ENCODE measurements around the gene GRHPR.
A peak's percentile ranks its signal among the peaks of the same experiment; 100 is the strongest.

Gene GRHPR

GRCh38 chr9:37399336-37399735 is 23.2 kb upstream of the GRHPR start:
- no peak for DNase-seq

- no peak for DNase-seq
These were observed 17.9 kb upstream of the GRHPR start for GRCh38 chr9:37404590-37404989.

GRCh38 chr9:37405350-37405749 is 17.1 kb upstream of the GRHPR start:
- no peak for DNase-seq

GRCh38 chr9:37405764-37406380 is 16.6 kb upstream of the GRHPR start:
- DNase-seq, result no peak

GRCh38 chr9:37406603-37407401 is 15.7 kb upstream of the GRHPR start:
- no peak for DNase-seq

GRCh38 chr9:37407468-37407867 is 15.0 kb upstream of the GRHPR start:
- DNase-seq, result no peak

GRCh38 chr9:37408933-37409710 is 13.4 kb upstream of the GRHPR start:
- DNase-seq, result peak; percentile 54

GRCh38 chr9:37410354-37410861 is 12.1 kb upstream of the GRHPR start:
- no peak for DNase-seq

GRCh38 chr9:37410969-37411785 is 11.3 kb upstream of the GRHPR start:
- DNase-seq, result no peak

GRCh38 chr9:37412431-37413151 is 9.9 kb upstream of the GRHPR start:
- no peak for DNase-seq

- no peak for DNase-seq
These were observed 9.2 kb upstream of the GRHPR start for GRCh38 chr9:37413311-37413710.

- no peak for DNase-seq
These were observed 8.0 kb upstream of the GRHPR start for GRCh38 chr9:37414503-37414943.

GRCh38 chr9:37415011-37415719 is 7.3 kb upstream of the GRHPR start:
- DNase-seq, result peak; percentile 74

- DNase-seq, result no peak
These were observed 5.2 kb upstream of the GRHPR start for GRCh38 chr9:37417252-37417803.

- DNase-seq, result no peak
These were observed 4.5 kb upstream of the GRHPR start for GRCh38 chr9:37417857-37418618.

GRCh38 chr9:37419204-37419603 is 3.3 kb upstream of the GRHPR start:
- DNase-seq, result no peak

GRCh38 chr9:37420271-37421215 is 2.0 kb upstream of the GRHPR start:
- DNase-seq, result no peak

- no peak for DNase-seq
These were observed 595 bp upstream of the GRHPR start for GRCh38 chr9:37421914-37422288.

GRCh38 chr9:37423508-37423907 is 1.0 kb downstream of the GRHPR start:
- DNase-seq, result no peak
